ENCODE measurements around the gene CYP27A1.

DNA sequence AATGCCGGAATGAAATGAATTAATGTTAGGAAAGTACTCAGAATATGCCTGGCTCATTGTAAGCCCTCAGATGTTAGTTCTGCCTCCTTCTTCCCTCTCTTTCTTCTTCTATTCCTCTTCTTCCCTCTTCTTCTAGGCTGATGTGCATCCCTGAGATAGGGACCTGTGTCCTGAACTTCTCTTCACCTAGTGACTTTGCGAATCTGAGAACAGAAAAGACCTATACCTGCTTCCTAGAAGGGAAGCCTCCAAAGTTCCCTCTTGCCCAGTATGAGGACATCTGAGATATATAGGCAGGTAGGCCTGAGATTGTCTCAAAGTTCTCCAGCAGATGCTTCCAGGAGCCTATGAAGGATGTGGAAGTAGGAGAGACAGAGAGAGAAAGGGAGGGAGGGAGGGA is 8.1 kb upstream of the CYP27A1 start:
- TF ChIP-seq CSDC2 (CRISPR knock-in tag; IDR thresholded peaks at IDR 0.05) (no peak), ZFP3 (CRISPR knock-in tag; IDR thresholded peaks at IDR 0.05) (no peak), GLIS3 (CRISPR knock-in tag; IDR thresholded peaks at IDR 0.05) (no peak), ZFP30 (CRISPR knock-in tag; IDR thresholded peaks at IDR 0.05) (no peak), ISL1 (CRISPR knock-in tag; IDR thresholded peaks at IDR 0.05) (no peak), TOX (CRISPR knock-in tag; IDR thresholded peaks at IDR 0.05; ENCODE audit: borderline replicate concordance) (no peak)
- TF ChIP-seq, protein P1, sequence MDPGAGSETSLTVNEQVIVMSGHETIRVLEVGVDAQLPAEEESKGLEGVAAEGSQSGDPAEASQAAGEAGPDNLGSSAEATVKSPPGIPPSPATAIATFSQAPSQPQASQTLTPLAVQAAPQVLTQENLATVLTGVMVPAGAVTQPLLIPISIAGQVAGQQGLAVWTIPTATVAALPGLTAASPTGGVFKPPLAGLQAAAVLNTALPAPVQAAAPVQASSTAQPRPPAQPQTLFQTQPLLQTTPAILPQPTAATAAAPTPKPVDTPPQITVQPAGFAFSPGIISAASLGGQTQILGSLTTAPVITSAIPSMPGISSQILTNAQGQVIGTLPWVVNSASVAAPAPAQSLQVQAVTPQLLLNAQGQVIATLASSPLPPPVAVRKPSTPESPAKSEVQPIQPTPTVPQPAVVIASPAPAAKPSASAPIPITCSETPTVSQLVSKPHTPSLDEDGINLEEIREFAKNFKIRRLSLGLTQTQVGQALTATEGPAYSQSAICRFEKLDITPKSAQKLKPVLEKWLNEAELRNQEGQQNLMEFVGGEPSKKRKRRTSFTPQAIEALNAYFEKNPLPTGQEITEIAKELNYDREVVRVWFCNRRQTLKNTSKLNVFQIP (CRISPR knock-in tag; IDR thresholded peaks at IDR 0.05; ENCODE audit: borderline replicate concordance, low read depth) = no peak
- TF ChIP-seq, protein P2, sequence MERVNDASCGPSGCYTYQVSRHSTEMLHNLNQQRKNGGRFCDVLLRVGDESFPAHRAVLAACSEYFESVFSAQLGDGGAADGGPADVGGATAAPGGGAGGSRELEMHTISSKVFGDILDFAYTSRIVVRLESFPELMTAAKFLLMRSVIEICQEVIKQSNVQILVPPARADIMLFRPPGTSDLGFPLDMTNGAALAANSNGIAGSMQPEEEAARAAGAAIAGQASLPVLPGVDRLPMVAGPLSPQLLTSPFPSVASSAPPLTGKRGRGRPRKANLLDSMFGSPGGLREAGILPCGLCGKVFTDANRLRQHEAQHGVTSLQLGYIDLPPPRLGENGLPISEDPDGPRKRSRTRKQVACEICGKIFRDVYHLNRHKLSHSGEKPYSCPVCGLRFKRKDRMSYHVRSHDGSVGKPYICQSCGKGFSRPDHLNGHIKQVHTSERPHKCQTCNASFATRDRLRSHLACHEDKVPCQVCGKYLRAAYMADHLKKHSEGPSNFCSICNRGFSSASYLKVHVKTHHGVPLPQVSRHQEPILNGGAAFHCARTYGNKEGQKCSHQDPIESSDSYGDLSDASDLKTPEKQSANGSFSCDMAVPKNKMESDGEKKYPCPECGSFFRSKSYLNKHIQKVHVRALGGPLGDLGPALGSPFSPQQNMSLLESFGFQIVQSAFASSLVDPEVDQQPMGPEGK (CRISPR knock-in tag; IDR thresholded peaks at IDR 0.05; ENCODE audit: borderline replicate concordance) = no peak
- TF ChIP-seq, protein P3, sequence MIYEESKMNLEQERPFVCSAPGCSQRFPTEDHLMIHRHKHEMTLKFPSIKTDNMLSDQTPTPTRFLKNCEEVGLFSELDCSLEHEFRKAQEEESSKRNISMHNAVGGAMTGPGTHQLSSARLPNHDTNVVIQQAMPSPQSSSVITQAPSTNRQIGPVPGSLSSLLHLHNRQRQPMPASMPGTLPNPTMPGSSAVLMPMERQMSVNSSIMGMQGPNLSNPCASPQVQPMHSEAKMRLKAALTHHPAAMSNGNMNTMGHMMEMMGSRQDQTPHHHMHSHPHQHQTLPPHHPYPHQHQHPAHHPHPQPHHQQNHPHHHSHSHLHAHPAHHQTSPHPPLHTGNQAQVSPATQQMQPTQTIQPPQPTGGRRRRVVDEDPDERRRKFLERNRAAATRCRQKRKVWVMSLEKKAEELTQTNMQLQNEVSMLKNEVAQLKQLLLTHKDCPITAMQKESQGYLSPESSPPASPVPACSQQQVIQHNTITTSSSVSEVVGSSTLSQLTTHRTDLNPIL (CRISPR knock-in tag; IDR thresholded peaks at IDR 0.05; ENCODE audit: low read depth) = no peak

Measured in SK-N-SH treated with all-trans-retinoic acid at 6 μM for 48 hours (cell line).